Fibroblast of skin of left quadriceps (primary cell): Measurements from ENCODE around the gene XRCC5.
"Not testable (repeated sequence)": the region's sequence is repeated elsewhere in the genome, so short reads cannot be mapped to it uniquely, and the experiment has no call there.

ENCODE experiments used
- DNase-seq, 2 experiments: peaks; one replicate each; pipeline ENCODE4 v3.0.0-alpha.2; 2013; ENCODE audit warnings: low read depth in 2 of 2

Gene XRCC5

DNA sequence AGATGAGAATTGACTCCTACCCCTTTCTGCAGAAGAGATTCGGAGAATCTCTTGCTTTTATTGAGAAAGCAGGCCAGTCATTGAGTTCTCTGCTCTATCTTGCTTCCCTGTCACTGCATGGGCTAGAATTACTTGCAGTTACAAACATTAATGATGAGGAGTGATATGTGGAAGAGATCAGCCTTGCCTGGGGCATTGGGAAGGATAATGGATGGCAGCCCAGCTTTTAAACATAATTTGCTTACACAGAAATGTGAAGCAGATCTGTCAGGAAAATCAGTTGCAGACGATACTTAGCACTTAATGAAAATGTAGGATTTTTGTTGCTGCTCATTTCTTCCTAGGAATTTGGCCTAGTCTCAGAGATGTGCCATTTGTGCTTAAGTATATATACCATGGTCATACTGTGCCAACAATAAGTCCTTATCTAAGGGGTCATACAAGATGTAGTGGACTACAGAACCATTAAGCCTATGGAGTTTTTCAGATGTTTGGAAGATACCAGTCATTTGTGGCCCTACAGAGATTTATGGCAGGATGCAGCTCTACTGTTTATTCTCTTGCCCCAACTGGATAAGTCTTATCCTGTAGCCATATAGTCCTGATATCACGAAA lies 92.7 kb downstream of the XRCC5 start:
- DNase-seq = no peak

DNA sequence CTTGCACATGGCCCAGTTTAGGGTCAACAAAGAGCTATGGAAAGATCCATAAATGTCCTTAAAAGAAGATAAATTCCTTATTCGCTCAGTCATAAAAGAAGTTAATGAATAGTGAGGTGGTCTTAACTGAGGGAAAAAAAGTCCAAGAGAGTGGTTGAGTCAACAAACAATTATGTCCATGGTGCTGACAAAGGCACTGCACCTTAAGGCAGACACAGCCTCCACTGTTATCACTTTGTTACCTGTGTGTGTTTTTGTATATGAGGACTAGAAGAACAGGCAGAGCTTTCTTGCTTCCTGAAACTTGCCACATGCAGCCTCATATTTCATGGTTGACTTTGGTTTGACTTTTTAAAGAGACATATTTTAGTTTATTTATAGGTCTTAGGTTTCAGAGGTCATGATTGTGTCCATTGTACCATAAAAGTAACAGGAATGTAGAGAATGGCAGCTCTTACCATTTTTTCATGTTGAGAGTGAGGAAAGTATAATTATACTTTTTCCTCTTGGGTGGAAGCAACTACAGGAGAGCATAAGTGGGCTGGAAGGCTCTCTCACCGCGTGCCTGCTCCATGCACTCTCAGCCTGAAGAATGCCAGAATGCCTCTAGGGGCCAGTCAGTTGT lies 93.6 kb downstream of the XRCC5 start:
- DNase-seq = no peak

DNA sequence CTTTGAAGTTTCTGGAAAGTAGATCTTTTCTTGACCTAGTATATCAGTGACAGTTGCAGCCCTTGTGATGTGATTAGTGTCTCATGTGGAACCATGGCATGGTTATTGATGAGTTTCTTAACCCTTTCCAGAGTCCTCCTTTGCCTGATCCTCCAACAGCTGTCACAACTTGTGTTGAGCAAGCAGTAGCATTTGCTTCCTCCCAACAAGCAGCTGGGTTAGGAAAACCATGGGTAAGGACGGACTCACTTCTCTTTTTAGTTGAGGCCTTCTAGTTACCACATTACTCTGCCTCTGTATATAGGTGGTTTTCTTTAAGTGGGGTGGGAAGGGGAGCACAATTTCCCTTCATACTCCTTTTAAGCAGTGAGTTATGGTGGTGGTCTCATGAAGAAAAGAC lies 96.3 kb downstream of the XRCC5 start:
- DNase-seq = no peak

DNA sequence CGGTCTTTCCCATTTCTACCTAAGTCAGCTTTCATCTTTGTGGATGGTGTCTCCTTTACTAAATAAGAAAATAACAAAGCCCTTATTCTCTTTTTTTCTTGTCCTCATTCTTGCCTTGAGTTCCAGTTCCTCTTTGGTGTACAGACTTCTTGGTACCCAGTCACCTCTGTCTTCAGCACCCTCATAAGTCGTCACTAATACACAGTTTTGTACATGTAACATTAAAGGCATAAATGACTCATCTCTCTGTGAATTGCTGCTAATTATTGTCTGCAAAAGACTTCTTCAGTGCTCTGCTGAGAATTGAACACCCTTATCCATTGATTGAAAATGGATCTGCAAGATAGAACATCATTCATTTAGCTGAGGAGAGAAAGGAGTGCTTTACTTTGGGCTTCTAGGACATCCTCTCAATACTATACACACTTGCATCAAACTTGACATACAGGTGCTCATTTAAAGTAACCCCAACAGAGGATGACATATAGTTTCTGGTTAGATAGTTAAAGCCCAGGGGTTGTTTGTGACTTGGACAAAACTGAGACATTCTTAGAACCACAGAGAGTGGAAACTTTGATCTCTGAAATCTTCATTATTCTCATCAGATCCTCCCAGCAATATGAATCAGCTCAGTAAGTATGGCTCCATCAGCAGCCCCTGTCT lies 97.0 kb downstream of the XRCC5 start:
- DNase-seq = no peak

DNA sequence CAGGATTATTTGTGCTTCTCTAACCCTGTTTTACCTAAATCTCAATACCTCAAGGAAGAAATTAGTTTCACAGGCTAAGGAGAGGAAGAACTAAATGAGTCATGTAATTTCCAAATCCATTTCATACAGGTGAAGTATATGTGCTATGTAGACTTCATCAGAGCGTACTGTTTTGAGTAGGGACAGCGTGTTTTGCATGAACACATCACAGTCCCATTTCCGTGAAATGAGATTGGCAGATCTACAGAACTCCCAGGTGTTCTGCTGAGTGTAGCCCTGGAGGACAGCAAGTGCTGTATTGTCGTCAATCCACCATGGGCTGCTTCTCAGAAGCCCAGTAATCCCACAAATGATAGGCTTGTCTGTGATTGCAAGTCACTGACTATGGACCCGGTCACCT lies 97.7 kb downstream of the XRCC5 start:
- no peak for DNase-seq

DNA sequence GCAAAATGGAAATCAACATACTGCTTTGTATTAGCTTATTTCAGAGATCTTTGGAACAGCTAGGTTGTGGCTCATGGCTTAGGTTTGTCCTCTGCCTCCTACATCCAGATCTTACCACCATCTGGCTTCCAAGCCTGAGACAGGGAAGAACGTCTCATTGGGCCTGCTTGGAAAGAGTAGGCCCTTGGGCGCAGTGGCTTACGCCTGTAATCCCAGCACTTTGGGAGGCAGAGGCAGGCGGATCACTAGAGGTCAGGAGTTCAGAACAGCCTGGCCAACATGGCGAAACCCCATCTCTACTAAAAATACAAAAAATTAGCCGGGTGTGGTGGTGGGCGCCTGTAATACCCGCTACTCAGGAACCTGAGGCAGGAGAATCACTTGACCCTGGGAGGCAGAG lies 99.5 kb downstream of the XRCC5 start:
- not testable (repeated sequence) for DNase-seq

DNA sequence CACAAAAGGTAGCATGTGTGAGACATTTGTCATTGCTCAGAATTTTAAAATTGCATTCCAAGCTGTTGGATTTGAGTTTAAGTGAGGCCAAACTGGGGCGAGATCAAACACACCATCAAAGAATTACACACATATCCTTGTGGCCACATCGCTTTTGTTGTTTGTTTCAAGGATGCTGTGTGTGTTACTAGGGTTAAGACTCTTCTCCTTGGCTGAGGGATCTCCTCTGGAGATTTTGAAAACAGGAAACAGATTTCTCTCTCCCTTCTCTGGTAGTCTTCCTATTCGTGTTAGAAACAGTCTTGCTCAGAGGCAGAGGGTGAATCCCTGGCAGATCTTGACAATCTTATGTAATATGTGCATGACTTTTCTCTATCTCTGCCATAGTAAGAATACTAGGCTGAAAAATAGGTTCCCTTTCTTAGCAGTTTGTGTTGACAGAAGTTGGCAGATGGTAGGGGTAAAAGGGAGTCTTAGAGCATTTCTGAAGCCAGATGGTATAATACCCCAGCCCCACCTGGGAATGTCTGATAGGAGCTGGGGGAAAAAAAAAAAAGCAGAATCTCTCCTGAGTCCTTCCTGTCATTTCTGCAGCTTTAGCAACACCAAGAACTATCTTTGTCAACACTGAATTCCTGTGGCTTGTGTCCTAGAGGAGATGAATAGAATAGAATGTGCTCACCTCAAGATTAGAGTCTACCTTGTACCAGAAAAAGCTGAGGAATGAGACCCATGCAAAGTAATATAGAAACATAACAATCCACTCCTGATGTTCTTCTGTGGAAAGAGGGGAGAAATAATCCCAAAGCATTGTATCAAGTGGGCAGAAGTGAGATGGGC lies 101.8 kb downstream of the XRCC5 start:
- DNase-seq = no peak

DNA sequence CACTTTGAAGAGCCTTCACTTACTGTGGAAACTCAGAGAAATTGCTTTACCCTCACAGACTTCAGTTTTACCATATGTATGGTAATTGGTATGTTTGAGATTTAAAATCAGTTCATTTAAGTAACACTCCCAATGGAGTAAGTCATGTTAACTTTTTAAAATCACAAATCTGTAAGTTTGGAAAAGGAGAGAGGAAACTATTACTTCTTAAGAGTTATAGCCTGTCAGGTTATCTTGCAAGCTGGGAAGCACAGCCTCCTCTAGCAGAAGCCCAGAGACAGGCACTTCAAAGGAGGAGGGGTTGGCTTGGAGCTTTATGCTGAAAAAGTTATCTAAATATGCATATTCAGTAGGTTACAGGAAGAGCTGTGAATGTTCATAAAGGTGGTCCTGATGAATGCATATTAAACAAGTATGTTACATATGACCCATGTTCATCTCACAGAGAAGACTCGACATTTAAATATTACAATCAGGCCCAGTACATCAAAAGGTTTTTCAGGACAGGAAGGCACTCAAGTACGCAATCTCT lies 102.5 kb downstream of the XRCC5 start:
- no peak for DNase-seq

DNA sequence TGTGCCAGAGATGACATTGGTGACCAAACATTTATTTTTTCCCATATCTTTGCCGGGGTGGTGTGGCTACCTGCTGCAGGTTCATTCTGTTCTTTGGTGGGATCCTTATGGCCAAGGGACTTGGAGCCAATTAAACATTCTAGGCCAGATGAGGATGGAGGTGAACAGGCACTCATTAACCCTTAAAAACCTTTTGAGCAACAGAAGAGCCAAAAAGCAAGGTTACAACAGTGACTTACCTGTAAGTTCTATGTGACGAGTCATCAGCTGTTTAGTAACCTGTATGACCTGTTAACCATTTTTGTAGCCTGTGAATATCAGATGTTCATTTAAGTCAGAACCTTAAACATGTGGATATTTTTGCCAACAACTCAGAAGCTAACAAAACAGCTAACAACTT lies 105.6 kb downstream of the XRCC5 start:
- DNase-seq = no peak

DNA sequence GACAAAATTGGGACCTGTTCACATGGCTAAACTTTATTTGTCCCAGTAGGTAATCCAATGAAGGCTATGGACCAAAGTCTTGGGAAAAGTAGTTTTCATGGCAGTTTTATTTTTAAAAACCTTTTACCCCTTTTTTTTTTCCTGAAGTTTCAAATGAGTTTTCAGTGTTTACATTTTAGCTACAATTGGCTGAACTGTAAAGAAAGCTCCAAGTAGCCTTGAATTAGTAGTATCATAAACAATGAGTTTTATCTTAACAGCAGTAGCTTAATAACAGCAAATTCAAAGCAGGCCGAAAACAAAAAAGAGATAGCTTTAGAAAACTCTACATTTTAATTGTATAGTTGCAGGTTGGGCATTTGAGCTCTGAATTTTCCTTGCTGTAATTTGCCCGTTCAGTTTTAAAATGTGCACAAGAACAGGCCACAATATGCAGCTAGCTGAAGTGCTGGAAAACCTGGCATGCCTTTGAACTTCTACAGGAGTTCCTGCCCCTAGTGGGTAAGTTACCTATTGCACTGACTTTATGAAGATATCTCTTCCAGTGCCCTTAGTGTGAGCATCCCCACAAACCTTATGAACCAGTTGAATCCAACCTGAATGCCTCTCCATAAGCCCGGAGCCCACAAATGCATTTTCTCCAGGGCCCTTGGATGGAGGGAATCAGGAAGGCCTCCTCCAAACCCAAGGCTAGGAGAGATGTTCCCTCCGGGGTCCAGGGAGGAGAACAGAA lies 106.7 kb downstream of the XRCC5 start:
- DNase-seq = no peak

DNA sequence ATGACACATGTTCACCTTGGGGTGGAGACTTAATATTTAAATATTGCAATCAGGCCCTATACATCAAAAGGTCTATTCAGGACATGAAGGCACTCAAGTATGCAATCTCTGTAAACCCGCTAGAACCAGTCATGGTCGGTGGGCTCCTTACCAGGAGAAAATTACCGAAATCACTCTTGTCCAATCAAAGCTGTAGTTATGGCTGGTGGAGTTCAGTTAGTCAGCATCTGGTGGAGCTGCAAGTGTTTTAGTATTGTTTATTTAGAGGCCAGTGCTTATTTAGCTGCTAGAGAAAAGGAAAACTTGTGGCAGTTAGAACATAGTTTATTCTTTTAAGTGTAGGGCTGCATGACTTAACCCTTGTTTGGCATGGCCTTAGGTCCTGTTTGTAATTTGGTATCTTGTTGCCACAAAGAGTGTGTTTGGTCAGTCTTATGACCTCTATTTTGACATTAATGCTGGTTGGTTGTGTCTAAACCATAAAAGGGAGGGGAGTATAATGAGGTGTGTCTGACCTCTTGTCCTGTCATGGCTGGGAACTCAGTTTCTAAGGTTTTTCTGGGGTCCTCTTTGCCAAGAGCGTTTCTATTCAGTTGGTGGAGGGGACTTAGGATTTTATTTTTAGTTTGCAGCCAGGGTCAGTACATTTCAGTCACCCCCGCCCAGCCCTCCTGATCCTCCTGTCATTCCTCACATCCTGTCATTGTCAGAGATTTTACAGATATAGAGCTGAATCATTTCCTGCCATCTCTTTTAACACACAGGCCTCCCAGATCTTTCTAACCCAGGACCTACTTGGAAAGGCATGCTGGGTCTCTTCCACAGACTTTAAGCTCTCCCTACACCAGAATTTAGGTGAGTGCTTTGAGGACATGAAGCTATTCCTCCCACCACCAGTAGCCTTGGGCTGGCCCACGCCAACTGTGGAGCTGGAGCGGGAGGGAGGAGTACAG lies 108.1 kb downstream of the XRCC5 start:
- DNase-seq = no peak

DNA sequence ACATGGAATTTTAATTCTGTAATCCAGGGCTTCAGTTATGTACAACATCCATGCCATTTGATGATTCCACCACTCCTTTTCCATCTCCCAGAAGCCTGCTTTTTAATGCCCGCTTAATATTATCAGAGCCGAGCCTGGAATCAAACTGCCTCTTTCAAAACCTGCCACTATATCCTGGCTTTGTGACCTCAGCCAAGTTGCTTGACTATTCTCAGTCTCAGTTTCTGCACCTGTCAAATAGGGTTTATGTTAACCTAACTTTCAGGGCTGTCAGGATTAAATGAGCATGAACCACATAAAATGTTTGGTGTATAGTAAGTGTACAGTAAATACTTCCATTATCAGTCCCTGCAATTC lies 108.7 kb downstream of the XRCC5 start:
- no peak for DNase-seq

DNA sequence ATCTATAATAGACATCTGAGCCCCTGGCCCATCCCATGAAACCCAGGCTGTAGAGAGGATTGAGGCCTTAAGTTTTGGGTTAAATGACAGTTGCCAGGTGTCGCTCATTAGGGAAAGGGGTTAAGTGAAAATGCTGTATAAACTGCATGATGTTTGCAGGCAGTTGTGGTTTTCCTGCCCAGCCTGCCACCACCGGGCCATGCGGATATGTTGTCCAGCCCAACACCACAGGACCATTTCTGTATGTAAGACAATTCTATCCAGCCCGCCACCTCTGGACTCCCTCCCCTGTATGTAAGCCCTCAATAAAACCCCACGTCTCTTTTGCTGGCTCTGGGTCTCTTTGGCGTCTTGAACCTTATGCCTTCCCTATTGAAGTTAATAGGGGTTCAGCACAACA lies 110.7 kb downstream of the XRCC5 start:
- no peak for DNase-seq

DNA sequence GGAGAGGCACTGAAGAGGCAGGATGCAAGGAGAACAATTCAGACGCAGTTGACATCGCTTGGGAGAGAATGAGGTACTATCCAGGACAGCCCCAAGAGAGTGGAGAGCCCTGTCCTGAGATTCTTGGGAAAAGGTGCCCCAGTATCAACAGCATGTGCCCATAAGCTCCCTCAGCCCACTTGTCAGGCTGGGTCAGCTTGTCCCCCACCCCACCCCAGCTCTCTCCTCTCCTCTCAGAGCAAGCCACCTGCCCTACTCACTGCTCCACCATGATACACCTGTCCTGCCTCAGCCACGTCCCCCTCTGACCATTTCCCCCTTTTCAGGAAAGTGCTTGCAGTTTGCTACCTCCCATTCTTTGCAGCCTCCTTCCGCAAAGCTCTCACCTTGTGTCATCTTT lies 111.8 kb downstream of the XRCC5 start:
- DNase-seq = no peak

DNA sequence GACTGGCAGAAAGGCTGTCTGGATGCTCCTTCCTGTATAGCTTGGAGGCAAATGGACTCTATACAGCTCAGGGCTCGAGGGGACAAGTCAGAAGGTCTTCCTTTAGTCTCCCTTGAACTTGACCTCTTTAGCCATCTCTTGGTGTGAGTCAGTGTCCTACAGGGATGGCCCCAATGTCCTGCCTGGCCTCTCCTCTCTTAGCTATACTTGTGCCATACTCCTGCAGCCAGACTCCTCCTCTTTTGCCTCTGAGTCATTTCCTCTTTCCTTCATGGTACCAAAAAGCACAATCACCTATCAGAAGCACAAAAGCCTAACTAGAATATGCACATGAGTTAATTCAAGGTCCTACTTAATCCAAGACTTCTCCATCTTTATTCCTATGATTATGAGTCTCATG lies 112.7 kb downstream of the XRCC5 start:
- DNase-seq = no peak

DNA sequence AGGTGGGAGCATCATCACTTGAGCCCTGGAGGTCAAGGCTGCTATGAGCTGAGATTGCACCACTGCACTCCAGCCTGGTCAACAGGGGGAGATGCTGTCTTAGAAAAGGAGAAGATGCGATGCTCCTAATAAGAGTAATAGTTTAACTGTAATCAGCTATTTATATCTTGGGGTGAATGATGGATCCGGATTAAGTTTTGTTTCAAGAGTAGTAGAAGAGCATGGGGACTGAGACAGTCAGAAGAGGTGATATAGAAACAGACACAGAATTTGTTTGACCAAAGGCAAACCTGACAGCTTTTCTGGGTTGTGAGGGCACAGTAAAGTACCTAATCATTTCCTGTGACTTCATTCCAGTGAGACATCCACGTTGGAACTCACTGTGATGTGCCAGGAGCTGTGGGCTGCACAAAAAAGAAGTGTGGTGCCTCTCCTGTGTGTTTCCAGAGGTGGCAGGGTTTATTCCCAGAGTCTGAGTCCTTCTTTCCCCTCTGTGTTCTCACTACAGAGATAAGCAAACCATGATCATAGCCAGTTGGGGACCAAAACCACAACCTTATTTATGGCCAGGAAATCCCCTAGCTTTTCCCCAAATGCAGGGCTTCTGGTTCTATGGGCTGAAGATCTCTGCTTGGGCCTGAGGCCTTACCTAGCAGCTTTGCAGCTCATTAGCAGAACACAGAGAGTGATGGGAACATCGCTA lies 113.7 kb downstream of the XRCC5 start:
- DNase-seq = no peak

DNA sequence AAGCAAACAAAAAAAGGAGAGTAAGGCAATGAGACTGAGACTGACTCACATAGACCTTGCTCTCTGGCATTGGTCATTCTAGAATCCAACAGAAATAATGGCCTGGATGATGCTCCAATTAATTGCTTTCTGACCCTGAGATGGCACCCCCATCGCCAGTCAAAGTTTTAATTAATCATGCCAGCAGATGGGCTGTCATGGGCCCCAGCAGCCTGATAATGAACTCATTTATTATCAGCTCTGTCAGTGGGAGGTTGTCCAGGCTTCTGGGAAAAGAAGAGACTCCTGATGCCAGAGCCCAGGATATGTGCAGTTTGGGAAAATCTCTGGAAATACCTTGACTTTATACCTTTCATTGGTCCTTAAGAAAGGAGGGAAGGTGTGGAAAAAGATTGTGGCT lies 115.2 kb downstream of the XRCC5 start:
- no peak for DNase-seq

DNA sequence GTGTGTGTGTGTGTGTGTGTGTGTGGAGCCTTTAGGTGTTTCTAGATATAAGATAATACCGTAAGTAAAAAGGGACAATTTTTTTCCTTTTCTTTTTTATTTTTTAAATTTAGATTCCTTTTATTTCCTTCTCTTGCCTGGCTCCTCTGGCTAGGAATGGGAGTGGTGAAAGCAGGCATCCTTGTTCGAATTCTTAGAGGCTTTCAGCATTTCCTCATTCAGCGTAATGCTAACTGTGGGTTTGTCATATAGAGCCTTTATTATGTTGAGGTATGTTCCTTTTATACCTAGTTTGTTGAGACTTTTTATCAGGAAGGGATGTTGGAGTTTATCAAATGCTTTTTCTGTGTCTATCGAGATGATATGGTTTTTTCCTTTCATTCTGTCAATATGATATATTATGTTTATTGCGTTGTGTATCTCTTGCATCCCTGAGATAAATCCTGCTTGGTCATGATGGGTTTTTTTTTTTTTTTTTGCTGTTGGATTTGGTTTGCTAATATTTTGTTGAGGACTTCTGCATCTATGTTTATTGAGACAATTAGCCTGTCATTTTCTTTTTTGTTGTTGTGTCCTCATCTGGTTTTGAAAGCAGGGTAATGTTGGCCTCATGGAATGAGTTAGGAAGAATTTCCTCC lies 120.2 kb downstream of the XRCC5 start:
- DNase-seq = no peak

DNA sequence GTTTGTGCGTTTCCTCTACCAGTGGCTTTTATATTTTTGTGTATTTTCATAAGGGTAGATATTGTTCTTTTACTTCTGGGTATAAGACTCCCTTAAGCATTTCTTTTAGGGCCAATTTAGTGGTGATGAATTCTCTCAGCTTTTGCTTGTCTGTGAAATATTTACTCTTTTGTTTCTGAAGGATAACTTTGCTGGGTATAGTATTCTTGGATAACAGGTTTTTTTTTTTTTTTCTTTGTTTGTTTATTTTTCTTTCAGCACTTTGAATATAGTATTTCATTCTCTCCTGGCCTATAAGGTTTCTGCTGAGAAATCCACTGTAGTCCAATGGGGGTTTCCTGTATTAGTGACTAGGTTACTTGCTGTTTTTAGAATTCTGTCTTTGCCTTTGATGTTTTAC lies 122.7 kb downstream of the XRCC5 start:
- no peak for DNase-seq
